A549 (cell line): Measurements from ENCODE around the gene TMPRSS2. TPM values are rescaled to one million over a fixed set of nuclear protein-coding genes. Genes with fewer than 3 reads are reported as not detected.

Source experiments
- ATAC-seq, 2 experiments: fragments of 200-7000 bp in 1 of 2; fragments of >200 bp in 1 of 2; cut with Nextera tagmentation in 1 of 2; cut with Tn5 transposase in 1 of 2; 3 replicates each; pipeline versions ENCODE4 v1.8.0 to v1.9.1; 2018 to 2020; ENCODE audit warnings: mild to moderate bottlenecking in 1 of 2, moderate library complexity in 1 of 2
- CTCF ChIA-PET: fragments of 300-600 bp; sonication (Branson Sonifier 250); formaldehyde crosslinking; extraction: SDS; loops from one replicate; lab custom pipeline; 2021; ENCODE audit warnings: antibody characterized with exemption, inconsistent platforms; lab: Yijun Ruan, JAX
- POLR2A ChIA-PET: fragments of 350-600 bp; formaldehyde crosslinking; extraction: SDS; loops from one replicate; lab custom pipeline; 2021; ENCODE audit warnings: antibody characterized with exemption, inconsistent platforms; lab: Yijun Ruan, JAX
- DNase-seq, 2 experiments: peaks; one replicate each; pipeline versions ENCODE4 v3.0.0 to v3.0.0-alpha.2; 2011 to 2016; ENCODE audit warnings: low read depth in 1 of 2, low spot score in 1 of 2
- FAIRE-seq: peaks from 2 replicates; lab custom pipeline; 2011; peaks lifted over from hg19 to GRCh38; lab: Jason Lieb, UNC
- H3K27ac ChIP-seq, 2 experiments: fragments of >200 bp; sonication (Bioruptor Twin); formaldehyde crosslinking; 3 replicates each; pipeline ENCODE4 v1.5.1; 2016 to 2017
- H3K4me1 ChIP-seq: fragments of >200 bp; sonication (Bioruptor Twin); formaldehyde crosslinking; 3 replicates; pipeline ENCODE4 v1.6.1; 2016
- H3K4me2 ChIP-seq: fragments of >200 bp; sonication (Bioruptor Twin); formaldehyde crosslinking; 3 replicates; pipeline ENCODE4 v1.6.1; 2016
- H3K4me3 ChIP-seq: fragments of >200 bp; sonication (Bioruptor Twin); formaldehyde crosslinking; 3 replicates; pipeline ENCODE4 v1.5.1; 2016
- H3K9me3 ChIP-seq: fragments of >200 bp; sonication (Bioruptor Twin); formaldehyde crosslinking; 3 replicates; pipeline ENCODE4 v1.6.1; 2016
- BHLHE40 ChIP-seq: IDR thresholded peaks from 2 replicates; pipeline ENCODE4 v1.6.1; 2012; ENCODE audit warnings: low read depth, low read length, inconsistent platforms
- CBX8 ChIP-seq: fragments of 200-600 bp; sonication (generic); IDR thresholded peaks from 2 replicates; pipeline ENCODE4 v1.6.1; 2016
- CEBPB ChIP-seq, 2 experiments: fragments of >200 bp in 1 of 2; sonication (Bioruptor Twin) in 1 of 2; formaldehyde crosslinking in 1 of 2; IDR thresholded peaks; 2 replicates each; pipeline ENCODE4 v1.6.1; 2012 to 2016
- CHD2 ChIP-seq: fragments of 150-350 bp; IDR thresholded peaks from 2 replicates; pipeline ENCODE4 v1.6.1; 2014; ENCODE audit warnings: low read length; ENCODE audit not compliant: partially characterized antibody
- CHD4 ChIP-seq: fragments of 200-600 bp; sonication (generic); IDR thresholded peaks from 2 replicates; pipeline ENCODE4 v1.6.1; 2016; ENCODE audit warnings: antibody characterized with exemption, mild to moderate bottlenecking, borderline replicate concordance
- EP300 ChIP-seq, 2 experiments: fragments of >200 bp; sonication (Bioruptor Twin); formaldehyde crosslinking; IDR thresholded peaks; 2 replicates in 1 of 2; 3 replicates in 1 of 2; pipeline ENCODE4 v1.6.1; 2016 to 2017
- FOSB ChIP-seq: fragments of 250-450 bp; sonication (Bioruptor Pico); IDR thresholded peaks from 2 replicates; pipeline ENCODE4 v1.5.0; 2020; ENCODE audit warnings: mild to moderate bottlenecking, moderate library complexity
- FOSL2 ChIP-seq, 2 experiments: fragments of 450-650 bp in 1 of 2; fragments of >200 bp in 1 of 2; sonication (Bioruptor Twin) in 1 of 2; formaldehyde crosslinking; IDR thresholded peaks; 2 replicates each; pipeline versions ENCODE4 v1.5.0 to v1.6.1; 2016 to 2020; ENCODE audit warnings: mild to moderate bottlenecking in 1 of 2, moderate library complexity in 1 of 2
- GATA3 ChIP-seq: IDR thresholded peaks from 2 replicates; pipeline ENCODE4 v1.6.1; 2012; ENCODE audit warnings: borderline replicate concordance
- HDAC2 ChIP-seq: fragments of 200-600 bp; sonication (generic); IDR thresholded peaks from 2 replicates; pipeline ENCODE4 v1.6.1; 2016
- KDM1A ChIP-seq: fragments of 200-600 bp; sonication (generic); IDR thresholded peaks from 2 replicates; pipeline ENCODE4 v1.6.1; 2016; ENCODE audit warnings: low read depth, mild to moderate bottlenecking
- NFE2L2 ChIP-seq: fragments of 150-350 bp; conservative IDR thresholded peaks from 2 replicates; pipeline ENCODE4 v1.6.1; 2014; ENCODE audit warnings: low read length
- NR3C1 ChIP-seq: fragments of >200 bp; sonication (Bioruptor Twin); formaldehyde crosslinking; IDR thresholded peaks from 3 replicates; pipeline ENCODE4 v1.6.1; 2017
- POLR2AphosphoS2 ChIP-seq: conservative IDR thresholded peaks from 2 replicates; pipeline ENCODE4 v1.6.1; 2012; ENCODE audit warnings: low read length, improper control_type of control experiment, inconsistent platforms
- RAD21 ChIP-seq, 2 experiments: fragments of >200 bp in 1 of 2; sonication (Bioruptor Twin) in 1 of 2; formaldehyde crosslinking in 1 of 2; IDR thresholded peaks in 1 of 2; conservative IDR thresholded peaks in 1 of 2; 2 replicates in 1 of 2; 3 replicates in 1 of 2; pipeline ENCODE4 v1.6.1; 2012 to 2018; ENCODE audit warnings: inconsistent platforms in 1 of 2
- RARB ChIP-seq: fragments of 250-450 bp; sonication (Bioruptor Pico); IDR thresholded peaks from 2 replicates; pipeline ENCODE4 v1.8.0; 2021; ENCODE audit warnings: mild to moderate bottlenecking, moderate library complexity
- RFX5 ChIP-seq: fragments of 450-650 bp; IDR thresholded peaks from 2 replicates; pipeline ENCODE4 v1.7.1; 2014; ENCODE audit warnings: antibody characterized with exemption, mild to moderate bottlenecking, moderate library complexity
- RNF2 ChIP-seq: fragments of 200-600 bp; sonication (generic); IDR thresholded peaks from 2 replicates; pipeline ENCODE4 v1.6.1; 2016; ENCODE audit warnings: low read depth, mild to moderate bottlenecking, antibody characterized with exemption, moderate library complexity, borderline replicate concordance
- SMC3 ChIP-seq: fragments of >200 bp; sonication (Bioruptor Twin); formaldehyde crosslinking; IDR thresholded peaks from 3 replicates; pipeline ENCODE4 v1.6.1; 2018; ENCODE audit warnings: inconsistent platforms
- TFCP2L1 ChIP-seq: fragments of 250-450 bp; sonication (Bioruptor Pico); IDR thresholded peaks from 2 replicates; pipeline ENCODE4 v1.5.0; 2021; ENCODE audit warnings: mild to moderate bottlenecking
- WGBS: methylation state at CpG from one replicate; pipeline ENCODE4 v1.1.6; 2017; ENCODE audit errors: missing lambda C conversion rate; 5-methylcytosine and 5-hydroxymethylcytosine counted together
- polyA plus RNA-seq, 4 experiments: library from polyadenylated mRNA; depleted of rRNA in 3 of 4; stranded (reverse); fragments of >200 nt; fragmentation: RNase III in 1 of 4; extraction: RNeasy Plus Mini Kit Qiagen cat#74134 plus additional on column Dnase treatment in 1 of 4; gene quantifications; 2 replicates in 3 of 4; 3 replicates in 1 of 4; pipeline ENCODE4 v1.2.3, GENCODE V29; 2011 to 2017
- TF ChIP-seq, protein P1 (sequence below): IDR thresholded peaks from 2 replicates; pipeline ENCODE4 v1.6.1; 2012
- TF ChIP-seq, protein P2 (sequence below): fragments of 200-600 bp; sonication (generic); IDR thresholded peaks from 2 replicates; pipeline ENCODE4 v1.6.1; 2016; ENCODE audit warnings: antibody characterized with exemption, mild to moderate bottlenecking, moderate library complexity
- TF ChIP-seq, protein P3 (sequence below): fragments of 450-650 bp; IDR thresholded peaks from 2 replicates; pipeline ENCODE4 v1.6.1; 2014; ENCODE audit warnings: antibody characterized with exemption

The TMPRSS2 gene
- polyA plus RNA-seq, 2 of the 4 experiments (the other 2 are of a cell fraction): not detected

DNA sequence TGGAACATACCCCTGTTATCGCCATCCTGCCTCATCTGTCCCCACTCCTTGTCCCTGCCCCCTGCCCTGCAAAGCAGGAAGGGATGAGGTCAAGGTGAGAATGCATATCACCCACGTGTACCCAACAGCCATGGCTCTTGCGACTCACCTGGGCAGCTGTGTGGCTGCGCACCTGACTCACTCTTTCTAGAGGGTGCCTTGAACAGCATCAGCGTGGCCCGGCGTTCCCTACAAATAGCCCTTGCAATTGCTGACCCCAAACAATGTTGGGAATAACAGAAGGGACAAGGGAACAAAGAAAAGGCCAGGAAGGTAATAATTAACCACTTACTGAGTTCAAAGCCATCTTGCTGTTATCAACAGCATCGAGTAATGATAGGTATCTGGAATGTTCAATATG is 10.2 kb downstream of the TMPRSS2 start (continued):
- TF ChIP-seq, protein P1, sequence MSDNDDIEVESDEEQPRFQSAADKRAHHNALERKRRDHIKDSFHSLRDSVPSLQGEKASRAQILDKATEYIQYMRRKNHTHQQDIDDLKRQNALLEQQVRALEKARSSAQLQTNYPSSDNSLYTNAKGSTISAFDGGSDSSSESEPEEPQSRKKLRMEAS: no peak
- no peak for TF ChIP-seq CHD2
- TF ChIP-seq NR3C1: no peak
- TF ChIP-seq RFX5: no peak

DNA sequence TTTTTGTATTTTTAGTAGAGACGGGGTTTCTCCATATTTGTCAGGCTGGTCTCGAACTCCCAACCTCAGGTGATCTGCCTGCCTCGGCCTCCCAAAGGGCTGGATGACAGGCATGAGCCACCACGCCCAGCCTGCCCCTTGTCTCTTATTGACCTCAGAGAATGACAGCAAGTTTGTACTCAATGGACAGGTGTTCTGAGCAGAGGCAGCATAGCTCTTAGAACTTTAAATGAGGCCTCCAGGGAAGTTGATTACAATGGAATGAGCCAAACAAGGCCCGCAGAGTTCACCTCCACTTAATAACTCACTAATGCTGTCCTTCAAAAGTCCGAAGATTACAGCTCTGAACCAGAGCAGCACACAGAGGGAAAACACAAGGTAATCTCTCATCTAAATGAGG is 10.9 kb downstream of the TMPRSS2 start:
- H3K4me2 ChIP-seq: no peak overlapping the region
- ChIA-PET POLR2A (no interaction called here), CTCF (no interaction called here)
- H3K27ac ChIP-seq: no peak overlapping the region
- H3K4me3 ChIP-seq: no peak overlapping the region
- DNase-seq (no peak), FAIRE-seq (no peak), ATAC-seq (no peak)
- H3K9me3 ChIP-seq: no peaks in the 10 kb centered on the region
- TF ChIP-seq NFE2L2: no peak
- WGBS: 40% methylated on average over 6 of the region's 6 CpGs
- no peaks in the 10 kb centered on the region for H3K4me1 ChIP-seq

DNA sequence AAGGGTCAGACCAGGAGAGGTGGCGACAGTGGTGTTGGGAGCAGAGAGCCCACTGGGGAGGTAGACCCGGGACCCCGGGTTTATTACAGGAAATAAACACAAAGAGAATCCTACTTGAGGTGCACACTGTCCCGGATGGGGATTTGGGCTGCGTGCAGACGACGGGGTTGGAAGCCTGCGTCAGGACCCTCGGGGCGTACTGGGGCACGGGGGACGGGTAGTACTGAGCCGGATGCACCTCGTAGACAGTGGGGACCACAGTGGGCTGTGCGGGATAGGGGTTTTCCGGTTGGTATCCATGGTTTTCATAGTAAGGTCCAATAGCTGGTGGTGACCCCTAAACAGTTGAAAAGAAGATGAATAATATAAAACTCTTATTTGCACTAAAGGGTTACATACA is 13.7 kb downstream of the TMPRSS2 start:
- no peaks in the 10 kb centered on the region for H3K9me3 ChIP-seq
- no peak for ATAC-seq
- no peaks in the 10 kb centered on the region for H3K4me1 ChIP-seq
- FAIRE-seq: no peak
- ChIA-PET CTCF (no interaction called here), POLR2A (no interaction called here)
- WGBS: 71% methylated on average over 16 of the region's 16 CpGs
- no peak for DNase-seq
- H3K4me2 ChIP-seq: no peak overlapping the region
- no peak overlapping the region for H3K27ac ChIP-seq
- no peak overlapping the region for H3K4me3 ChIP-seq
- TF ChIP-seq, protein P2, sequence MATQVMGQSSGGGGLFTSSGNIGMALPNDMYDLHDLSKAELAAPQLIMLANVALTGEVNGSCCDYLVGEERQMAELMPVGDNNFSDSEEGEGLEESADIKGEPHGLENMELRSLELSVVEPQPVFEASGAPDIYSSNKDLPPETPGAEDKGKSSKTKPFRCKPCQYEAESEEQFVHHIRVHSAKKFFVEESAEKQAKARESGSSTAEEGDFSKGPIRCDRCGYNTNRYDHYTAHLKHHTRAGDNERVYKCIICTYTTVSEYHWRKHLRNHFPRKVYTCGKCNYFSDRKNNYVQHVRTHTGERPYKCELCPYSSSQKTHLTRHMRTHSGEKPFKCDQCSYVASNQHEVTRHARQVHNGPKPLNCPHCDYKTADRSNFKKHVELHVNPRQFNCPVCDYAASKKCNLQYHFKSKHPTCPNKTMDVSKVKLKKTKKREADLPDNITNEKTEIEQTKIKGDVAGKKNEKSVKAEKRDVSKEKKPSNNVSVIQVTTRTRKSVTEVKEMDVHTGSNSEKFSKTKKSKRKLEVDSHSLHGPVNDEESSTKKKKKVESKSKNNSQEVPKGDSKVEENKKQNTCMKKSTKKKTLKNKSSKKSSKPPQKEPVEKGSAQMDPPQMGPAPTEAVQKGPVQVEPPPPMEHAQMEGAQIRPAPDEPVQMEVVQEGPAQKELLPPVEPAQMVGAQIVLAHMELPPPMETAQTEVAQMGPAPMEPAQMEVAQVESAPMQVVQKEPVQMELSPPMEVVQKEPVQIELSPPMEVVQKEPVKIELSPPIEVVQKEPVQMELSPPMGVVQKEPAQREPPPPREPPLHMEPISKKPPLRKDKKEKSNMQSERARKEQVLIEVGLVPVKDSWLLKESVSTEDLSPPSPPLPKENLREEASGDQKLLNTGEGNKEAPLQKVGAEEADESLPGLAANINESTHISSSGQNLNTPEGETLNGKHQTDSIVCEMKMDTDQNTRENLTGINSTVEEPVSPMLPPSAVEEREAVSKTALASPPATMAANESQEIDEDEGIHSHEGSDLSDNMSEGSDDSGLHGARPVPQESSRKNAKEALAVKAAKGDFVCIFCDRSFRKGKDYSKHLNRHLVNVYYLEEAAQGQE: no peak
- no peak for TF ChIP-seq HDAC2

DNA sequence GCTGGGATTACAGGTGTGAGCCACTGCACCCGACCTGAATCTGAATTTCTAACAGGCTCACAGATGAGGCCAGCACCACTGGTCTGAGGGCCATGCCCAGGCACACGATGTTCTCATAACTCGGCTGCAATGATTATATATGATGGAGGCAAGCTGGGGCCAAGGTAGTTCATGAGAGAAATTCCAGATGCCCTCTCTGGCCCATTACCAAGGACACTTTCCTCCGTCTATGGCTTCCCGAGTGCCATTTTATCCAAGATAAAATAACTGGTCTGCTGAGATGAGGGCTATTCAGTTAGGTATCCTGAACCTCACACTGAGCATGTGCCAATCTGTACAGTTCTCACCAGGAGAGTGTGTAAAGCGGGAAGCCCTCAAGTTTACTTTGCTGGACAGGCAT is 16.5 kb downstream of the TMPRSS2 start:
- TF ChIP-seq, protein P2: no peak
- no peak for TF ChIP-seq POLR2AphosphoS2
- TF ChIP-seq CEBPB (IDR thresholded peaks at IDR 0.05): no peak
- no peak for TF ChIP-seq RARB
- TF ChIP-seq CHD4: no peak
- TF ChIP-seq CBX8: no peak
- no peak for TF ChIP-seq FOSB (CRISPR knock-in tag)
- no peak for TF ChIP-seq EP300 (IDR thresholded peaks at IDR 0.05)
- no peak for TF ChIP-seq NR3C1
- no peak for TF ChIP-seq BHLHE40
- TF ChIP-seq SMC3: no peak
- no peak for TF ChIP-seq TFCP2L1 (CRISPR knock-in tag)
- TF ChIP-seq FOSL2 (IDR thresholded peaks at IDR 0.05): no peak
- TF ChIP-seq FOSL2 (CRISPR knock-in tag; IDR thresholded peaks at IDR 0.05): no peak
- TF ChIP-seq RAD21 (conservative IDR thresholded peaks at IDR 0.05 in 1 of 2, IDR thresholded peaks at IDR 0.05 in 1 of 2): no peak
- no peak for TF ChIP-seq NFE2L2
- no peak for TF ChIP-seq KDM1A
- no peak for TF ChIP-seq GATA3
- TF ChIP-seq, protein P3, sequence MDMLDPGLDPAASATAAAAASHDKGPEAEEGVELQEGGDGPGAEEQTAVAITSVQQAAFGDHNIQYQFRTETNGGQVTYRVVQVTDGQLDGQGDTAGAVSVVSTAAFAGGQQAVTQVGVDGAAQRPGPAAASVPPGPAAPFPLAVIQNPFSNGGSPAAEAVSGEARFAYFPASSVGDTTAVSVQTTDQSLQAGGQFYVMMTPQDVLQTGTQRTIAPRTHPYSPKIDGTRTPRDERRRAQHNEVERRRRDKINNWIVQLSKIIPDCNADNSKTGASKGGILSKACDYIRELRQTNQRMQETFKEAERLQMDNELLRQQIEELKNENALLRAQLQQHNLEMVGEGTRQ: no peak
- TF ChIP-seq RNF2: no peak
- 39% methylated on average over 5 of the region's 6 CpGs for WGBS
- no peak for DNase-seq
- ChIA-PET POLR2A (no interaction called here), CTCF (no interaction called here)
- Histone ChIP-seq H3K4me3 (no peak overlapping the region), H3K4me1 (no peaks in the 10 kb centered on the region), H3K4me2 (no peak overlapping the region), H3K9me3 (no peaks in the 10 kb centered on the region), H3K27ac (no peak overlapping the region)
- no peak for FAIRE-seq
- no peak for ATAC-seq
